ENCODE measurements around the gene TBC1D22A. TPM values are rescaled to one million over a fixed set of nuclear protein-coding genes. Genes with fewer than 3 reads are reported as not detected.

The TBC1D22A gene
- total RNA-seq, 6 experiments from 2014 or later, result 20.4 to 24.1 (median 22.2) TPM

DNA sequence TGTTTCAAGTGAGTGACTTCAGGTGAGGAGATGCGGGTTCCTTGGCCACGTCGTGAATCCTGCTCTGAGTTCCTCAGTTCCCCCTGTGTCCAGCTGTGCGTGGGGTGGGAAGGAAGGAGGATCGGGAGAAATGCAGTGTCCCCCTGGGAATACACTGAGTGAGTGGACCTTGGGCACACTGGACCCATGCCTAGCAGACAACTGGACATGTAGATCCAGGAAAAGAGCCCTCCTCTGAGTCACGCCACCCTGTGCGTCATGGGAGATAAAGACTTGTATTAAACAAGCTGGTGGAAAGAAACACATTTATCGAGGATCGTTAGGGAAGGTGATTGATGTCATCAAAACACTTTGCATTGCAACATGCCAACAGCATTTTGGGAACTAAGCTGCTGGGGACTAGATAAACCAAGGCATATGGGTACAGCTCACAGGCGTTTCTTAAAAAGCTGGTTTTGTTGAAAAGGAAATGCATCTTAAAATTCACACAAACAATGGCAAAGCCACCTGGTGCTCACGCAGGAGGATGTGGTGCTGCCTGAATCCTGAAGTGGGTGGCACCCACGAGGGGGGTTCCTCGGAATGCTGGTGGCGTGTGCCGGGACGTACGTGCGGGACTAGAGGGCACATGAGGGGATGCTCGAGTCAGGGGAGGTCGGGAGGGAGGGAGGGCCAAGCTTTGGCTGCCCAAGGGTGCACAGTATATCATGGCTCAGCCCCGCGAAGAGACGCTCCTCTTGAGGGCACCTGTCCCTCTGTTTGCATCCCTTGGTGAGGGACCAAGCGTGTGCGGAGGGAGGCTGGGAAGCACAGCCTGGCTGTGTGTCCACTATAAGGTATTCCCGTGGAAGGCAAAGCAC, 303.5 kb downstream of the TBC1D22A start:
- no peaks in the 10 kb centered on the region for H3K4me1 Mint-ChIP-seq (ENCODE audit: low read depth)
- no peak for DNase-seq

DNA sequence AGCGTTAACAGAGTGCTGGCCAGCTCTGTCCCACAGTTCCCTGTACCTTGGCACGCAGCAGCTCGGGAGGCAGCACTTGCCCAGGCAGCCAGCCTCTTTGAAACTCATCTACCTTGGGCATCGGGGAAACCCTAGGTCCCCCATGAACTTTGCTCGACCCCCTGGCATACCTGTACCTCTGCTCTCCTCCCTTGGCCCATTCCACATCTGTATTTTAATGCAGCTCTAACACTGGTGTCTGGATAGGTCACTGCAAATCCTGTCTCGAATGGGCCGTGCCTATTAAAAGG, 304.1 kb downstream of the TBC1D22A start:
- H3K4me3 Mint-ChIP-seq, result no peak overlapping the region
- peaks cover 13% of the 10 kb centered on the region for H3K36me3 Mint-ChIP-seq (ENCODE audit: low read depth)
- H3K9me3 Mint-ChIP-seq, result peaks cover 9% of the 10 kb centered on the region; the same call in 1 of the 2 replicates
- no peak overlapping the region for H3K27ac Mint-ChIP-seq
- H3K27me3 Mint-ChIP-seq (ENCODE audit: insufficient read depth), result no peaks in the 10 kb centered on the region; the same call in 1 of the 2 replicates
- H3K4me1 Mint-ChIP-seq (ENCODE audit: low read depth), result no peaks in the 10 kb centered on the region
- DNase-seq, result no peak
- TF ChIP-seq, protein P1, sequence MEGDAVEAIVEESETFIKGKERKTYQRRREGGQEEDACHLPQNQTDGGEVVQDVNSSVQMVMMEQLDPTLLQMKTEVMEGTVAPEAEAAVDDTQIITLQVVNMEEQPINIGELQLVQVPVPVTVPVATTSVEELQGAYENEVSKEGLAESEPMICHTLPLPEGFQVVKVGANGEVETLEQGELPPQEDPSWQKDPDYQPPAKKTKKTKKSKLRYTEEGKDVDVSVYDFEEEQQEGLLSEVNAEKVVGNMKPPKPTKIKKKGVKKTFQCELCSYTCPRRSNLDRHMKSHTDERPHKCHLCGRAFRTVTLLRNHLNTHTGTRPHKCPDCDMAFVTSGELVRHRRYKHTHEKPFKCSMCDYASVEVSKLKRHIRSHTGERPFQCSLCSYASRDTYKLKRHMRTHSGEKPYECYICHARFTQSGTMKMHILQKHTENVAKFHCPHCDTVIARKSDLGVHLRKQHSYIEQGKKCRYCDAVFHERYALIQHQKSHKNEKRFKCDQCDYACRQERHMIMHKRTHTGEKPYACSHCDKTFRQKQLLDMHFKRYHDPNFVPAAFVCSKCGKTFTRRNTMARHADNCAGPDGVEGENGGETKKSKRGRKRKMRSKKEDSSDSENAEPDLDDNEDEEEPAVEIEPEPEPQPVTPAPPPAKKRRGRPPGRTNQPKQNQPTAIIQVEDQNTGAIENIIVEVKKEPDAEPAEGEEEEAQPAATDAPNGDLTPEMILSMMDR (IDR thresholded peaks at IDR 0.05), result no peak

More for the DNA sequence above, 303.5 kb downstream of the TBC1D22A start:
- Mint-ChIP-seq H3K9me3 (peaks cover 9% of the 10 kb centered on the region; the same call in 1 of the 2 replicates), H3K27ac (no peak overlapping the region), H3K4me3 (no peak overlapping the region), H3K27me3 (ENCODE audit: insufficient read depth) (no peaks in the 10 kb centered on the region; the same call in 1 of the 2 replicates), H3K36me3 (ENCODE audit: low read depth) (peaks cover 18% of the 10 kb centered on the region)
- TF ChIP-seq, protein P1 (IDR thresholded peaks at IDR 0.05), result no peak

DNA sequence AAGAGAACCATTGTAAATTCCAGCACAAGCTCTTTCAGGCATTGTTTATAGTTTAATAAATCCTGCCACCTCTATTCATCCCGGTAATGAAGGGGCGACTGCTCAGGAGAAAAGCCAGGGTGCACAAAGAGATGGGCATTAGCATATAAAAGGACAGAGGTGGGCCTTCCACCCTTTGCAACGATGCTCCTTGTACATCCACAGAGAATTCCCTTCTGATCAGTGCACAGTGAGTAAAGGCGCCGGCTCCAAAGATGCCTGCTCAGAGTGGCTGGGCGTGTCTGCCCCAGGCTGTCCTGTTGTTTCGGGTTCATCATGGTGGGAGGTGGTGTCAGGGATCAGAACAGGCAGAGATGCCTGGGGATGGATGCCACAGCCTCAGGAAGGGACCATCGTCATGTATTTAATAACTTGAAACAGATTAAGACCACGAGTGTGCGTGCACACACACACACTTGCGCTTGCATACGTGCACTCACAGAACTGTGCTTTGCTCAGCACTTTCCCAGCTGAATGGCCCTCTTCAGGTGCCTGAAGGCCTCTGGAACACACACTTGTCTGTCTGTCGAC, 305.0 kb downstream of the TBC1D22A start:
- peaks cover 9% of the 10 kb centered on the region; the same call in 1 of the 2 replicates for H3K9me3 Mint-ChIP-seq
- no peak for DNase-seq
- H3K4me3 Mint-ChIP-seq, result no peak overlapping the region
- H3K4me1 Mint-ChIP-seq (ENCODE audit: low read depth), result no peaks in the 10 kb centered on the region
- H3K27me3 Mint-ChIP-seq (ENCODE audit: insufficient read depth), result no peaks in the 10 kb centered on the region; the same call in 1 of the 2 replicates
- TF ChIP-seq, protein P1 (IDR thresholded peaks at IDR 0.05), result no peak
- H3K36me3 Mint-ChIP-seq (ENCODE audit: low read depth), result peaks cover 12% of the 10 kb centered on the region
- no peak overlapping the region for H3K27ac Mint-ChIP-seq

DNA sequence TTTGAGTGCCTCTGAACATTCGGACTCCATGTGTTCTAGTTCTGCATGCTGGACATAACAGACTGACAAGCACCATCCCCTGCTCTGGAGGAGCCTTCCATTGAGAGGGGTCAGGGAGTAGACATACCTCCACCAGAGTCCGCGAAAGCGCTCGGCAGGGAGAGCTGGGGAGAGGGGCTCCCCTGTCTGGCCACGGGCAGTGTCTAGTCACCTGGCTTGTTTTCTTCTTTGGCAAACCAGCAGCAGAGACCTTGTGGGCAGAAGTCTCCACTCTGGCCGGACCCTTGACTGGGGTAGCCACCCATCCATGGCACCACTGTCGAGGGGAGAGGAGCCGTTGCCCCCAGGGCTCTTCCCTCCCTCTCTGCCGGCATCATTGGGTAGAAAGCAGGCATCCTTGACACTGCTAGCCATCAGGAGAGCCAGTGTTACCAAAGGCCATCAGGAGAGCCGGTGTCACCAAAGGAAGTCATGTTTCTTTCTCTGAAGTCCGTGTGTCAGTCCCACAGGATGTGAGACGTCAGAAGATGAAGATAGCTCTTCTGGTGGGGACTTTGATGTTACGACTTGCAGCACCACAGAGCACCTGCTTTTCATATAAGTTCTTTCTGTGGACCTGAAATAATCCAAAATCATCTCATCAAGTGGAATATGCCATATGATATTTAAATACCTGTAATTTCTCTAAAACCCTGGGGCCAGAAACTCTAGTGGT, 305.6 kb downstream of the TBC1D22A start:
- Mint-ChIP-seq H3K36me3 (ENCODE audit: low read depth) (peaks cover 12% of the 10 kb centered on the region), H3K27ac (no peak overlapping the region), H3K4me3 (no peak overlapping the region), H3K27me3 (ENCODE audit: insufficient read depth) (no peaks in the 10 kb centered on the region; the same call in 1 of the 2 replicates), H3K4me1 (ENCODE audit: low read depth) (no peaks in the 10 kb centered on the region), H3K9me3 (peaks cover 9% of the 10 kb centered on the region; the same call in 1 of the 2 replicates)
- TF ChIP-seq, protein P1 (IDR thresholded peaks at IDR 0.05), result no peak
- DNase-seq, result no peak

DNA sequence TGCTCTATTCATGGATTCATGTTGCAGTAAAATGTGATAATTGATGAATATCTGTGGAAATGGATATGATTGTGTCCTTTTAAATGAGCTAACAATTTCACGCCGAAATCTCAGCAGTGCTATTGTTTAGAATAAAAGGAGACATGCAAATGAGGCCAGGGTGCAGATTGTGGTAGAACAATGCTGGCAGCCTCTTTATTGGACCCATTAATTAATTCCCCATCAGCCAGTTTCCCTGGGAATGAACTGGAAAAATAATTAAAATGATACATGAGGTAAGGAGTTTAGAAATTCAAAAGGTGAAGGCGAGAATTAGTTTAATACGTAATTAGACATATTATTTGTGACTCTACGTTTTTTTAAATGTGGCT, 306.2 kb downstream of the TBC1D22A start:
- H3K36me3 Mint-ChIP-seq (ENCODE audit: low read depth), result peaks cover 12% of the 10 kb centered on the region
- H3K4me1 Mint-ChIP-seq (ENCODE audit: low read depth), result no peaks in the 10 kb centered on the region
- H3K9me3 Mint-ChIP-seq, result peaks cover 9% of the 10 kb centered on the region; the same call in 1 of the 2 replicates
- H3K27ac Mint-ChIP-seq, result no peak overlapping the region
- TF ChIP-seq, protein P1 (IDR thresholded peaks at IDR 0.05), result no peak
- H3K27me3 Mint-ChIP-seq (ENCODE audit: insufficient read depth), result no peaks in the 10 kb centered on the region; the same call in 1 of the 2 replicates
- DNase-seq, result no peak
- no peak overlapping the region for H3K4me3 Mint-ChIP-seq

Data from HFFc6 (cell line).